NCI-H2171 treated with DMSO at 0.1 percent for 48 hours (cell line): ENCODE data around the gene LSM14A.
A peak's percentile ranks its signal among the peaks of the same experiment; 100 is the strongest.
"Not testable (repeated sequence)": the region's sequence is repeated elsewhere in the genome, so short reads cannot be mapped to it uniquely, and the experiment has no call there.

Experiments used
- DNase-seq: peaks from one replicate; lab custom pipeline; 2025; lab: John Stamatoyannopoulos, UW

Gene LSM14A

GRCh38 chr19:34158966-34159365, 13.3 kb upstream of the LSM14A start:
- not testable (repeated sequence) for DNase-seq

GRCh38 chr19:34159541-34159940, 12.8 kb upstream of the LSM14A start:
- DNase-seq: not testable (repeated sequence)

- peak; percentile 9 for DNase-seq
Measured at GRCh38 chr19:34161902-34162301, 10.4 kb upstream of the LSM14A start.

GRCh38 chr19:34165295-34165738, 7.0 kb upstream of the LSM14A start:
- no peak for DNase-seq

GRCh38 chr19:34169475-34170199, 2.7 kb upstream of the LSM14A start:
- not testable (repeated sequence) for DNase-seq

- DNase-seq: peak; percentile 57
Measured at GRCh38 chr19:34171539-34171876, 796 bp upstream of the LSM14A start.

- DNase-seq: no peak
Measured at GRCh38 chr19:34172661-34173192, 423 bp downstream of the LSM14A start.

GRCh38 chr19:34173193-34173956, 1.1 kb downstream of the LSM14A start:
- DNase-seq: peak; percentile 37

- DNase-seq: not testable (repeated sequence)
Measured at GRCh38 chr19:34175173-34175572, 2.9 kb downstream of the LSM14A start.

- DNase-seq: no peak
Measured at GRCh38 chr19:34176581-34176980, 4.3 kb downstream of the LSM14A start.

- no peak for DNase-seq
Measured at GRCh38 chr19:34178274-34178610, 5.9 kb downstream of the LSM14A start.

GRCh38 chr19:34179066-34179465, 6.8 kb downstream of the LSM14A start:
- DNase-seq: no peak

- DNase-seq: no peak
Measured at GRCh38 chr19:34180273-34180672, 8.0 kb downstream of the LSM14A start.

- no peak for DNase-seq
Measured at GRCh38 chr19:34180709-34181108, 8.4 kb downstream of the LSM14A start.

GRCh38 chr19:34181111-34181864, 9.0 kb downstream of the LSM14A start:
- no peak for DNase-seq

GRCh38 chr19:34182125-34182524, 9.8 kb downstream of the LSM14A start:
- DNase-seq: no peak

GRCh38 chr19:34184880-34185491, 12.7 kb downstream of the LSM14A start:
- DNase-seq: no peak

- no peak for DNase-seq
Measured at GRCh38 chr19:34186205-34186604, 13.9 kb downstream of the LSM14A start.

GRCh38 chr19:34187011-34187410, 14.7 kb downstream of the LSM14A start:
- DNase-seq: no peak

- no peak for DNase-seq
Measured at GRCh38 chr19:34188408-34188807, 16.1 kb downstream of the LSM14A start.

GRCh38 chr19:34189199-34189916, 17.1 kb downstream of the LSM14A start:
- no peak for DNase-seq
